Cortex of kidney (tissue), 1 donor: ENCODE measurements around the gene TRAF1.

Experiments used
- DNase-seq: peaks from one replicate; lab custom pipeline; 2025; lab: John Stamatoyannopoulos, UW

Gene TRAF1

GRCh38 chr9:120890320-120891244, 36.0 kb downstream of the TRAF1 start:
- DNase-seq, result no peak

GRCh38 chr9:120889606-120890271, 36.9 kb downstream of the TRAF1 start:
- no peak for DNase-seq

DNA sequence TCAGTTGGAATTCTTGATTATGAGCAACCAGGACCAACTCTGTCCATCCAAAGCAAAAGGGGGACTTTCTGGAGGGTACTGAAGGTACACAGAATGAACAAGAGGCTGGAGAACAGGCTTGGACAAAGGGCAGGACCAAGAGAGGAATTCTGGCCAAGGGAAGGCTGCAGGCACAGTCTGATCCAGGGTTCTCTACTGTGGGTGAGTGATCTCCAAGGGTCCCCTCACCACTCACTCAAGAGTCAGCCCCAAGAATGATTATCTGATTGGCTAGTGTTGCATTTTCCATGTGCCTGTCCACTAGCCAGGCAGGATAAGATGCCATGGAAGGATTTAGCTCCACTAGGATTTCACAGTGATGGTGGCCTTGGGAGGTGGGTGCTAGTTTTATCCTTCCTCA, 38.0 kb downstream of the TRAF1 start:
- DNase-seq, result no peak

DNA sequence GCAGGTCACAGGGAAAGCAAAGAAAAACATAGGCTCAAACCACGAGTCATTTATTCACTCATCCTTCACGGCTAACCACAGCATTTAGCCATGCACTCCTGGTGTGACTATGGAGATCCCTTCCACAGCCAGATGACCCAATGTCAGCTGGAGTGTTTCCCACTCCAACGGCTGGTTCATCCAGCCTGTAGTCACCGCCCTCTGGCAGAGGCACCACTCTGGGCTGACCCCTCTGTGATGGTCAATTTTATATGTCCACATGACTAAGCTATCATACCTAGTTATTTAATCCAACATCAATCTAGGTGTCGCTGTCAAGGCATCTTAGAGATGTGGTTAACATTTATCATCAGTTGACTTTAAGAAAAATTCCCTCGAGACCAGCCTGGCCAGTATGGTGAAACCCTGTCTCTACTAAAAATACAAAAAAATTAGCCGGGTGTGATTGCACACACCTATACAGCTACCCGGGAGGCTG, 40.1 kb downstream of the TRAF1 start:
- no peak for DNase-seq

DNA sequence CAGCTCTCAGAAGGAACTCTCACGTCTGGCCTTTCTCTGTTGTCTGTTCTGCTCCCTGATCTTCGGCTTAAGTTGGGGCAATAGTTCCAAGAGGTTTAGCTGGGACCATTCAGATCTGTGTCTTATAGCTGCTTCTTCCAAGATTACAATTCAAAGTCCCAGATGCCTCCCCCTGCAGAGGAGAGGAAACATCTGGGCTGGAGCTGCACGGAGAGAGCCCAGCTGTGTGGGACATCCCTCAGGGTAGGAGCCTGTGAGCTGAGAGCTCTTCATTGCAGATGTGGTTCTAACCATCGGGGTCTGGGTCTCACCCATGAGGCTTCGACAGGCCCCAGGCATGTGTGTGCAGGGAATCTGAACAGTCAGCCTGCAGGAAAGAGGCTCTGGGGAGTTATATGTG, 40.6 kb downstream of the TRAF1 start:
- no peak for DNase-seq

- no peak for DNase-seq
These were observed 41.1 kb downstream of the TRAF1 start for GRCh38 chr9:120885457-120885856.

- no peak for DNase-seq
These were observed 43.0 kb downstream of the TRAF1 start for GRCh38 chr9:120883608-120883996.

DNA sequence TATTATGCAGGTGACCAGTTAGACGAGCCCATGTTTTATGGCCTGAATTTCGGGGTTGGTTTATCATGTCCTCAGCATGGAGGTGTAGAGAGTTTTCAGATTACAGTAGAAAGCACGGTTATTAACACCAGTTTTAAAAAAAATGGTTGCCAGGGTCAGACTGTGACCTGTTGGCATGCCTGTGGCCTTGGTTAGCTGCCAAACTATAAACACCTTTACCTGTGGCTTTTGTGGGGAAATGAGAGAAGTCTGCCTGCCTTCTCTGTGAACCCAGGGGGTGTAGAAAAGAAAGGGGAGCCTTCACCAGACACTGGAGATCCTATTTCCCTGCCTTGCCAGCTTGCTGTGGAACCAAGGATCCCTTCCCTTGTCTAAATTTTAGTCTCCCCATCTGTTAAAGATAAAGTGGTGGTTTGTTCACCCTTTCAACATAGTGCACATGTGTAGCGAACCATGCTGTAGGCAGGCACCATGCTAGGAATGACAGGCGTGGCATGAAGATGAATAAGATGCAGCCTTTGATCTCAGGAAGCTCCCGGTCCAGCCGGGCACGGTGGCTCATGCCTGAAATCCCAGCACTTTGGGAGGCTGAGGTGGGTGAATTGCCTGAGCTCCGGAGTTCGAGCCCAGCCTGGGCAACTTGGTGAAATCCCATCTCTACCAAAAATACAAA, 43.5 kb downstream of the TRAF1 start:
- no peak for DNase-seq

DNA sequence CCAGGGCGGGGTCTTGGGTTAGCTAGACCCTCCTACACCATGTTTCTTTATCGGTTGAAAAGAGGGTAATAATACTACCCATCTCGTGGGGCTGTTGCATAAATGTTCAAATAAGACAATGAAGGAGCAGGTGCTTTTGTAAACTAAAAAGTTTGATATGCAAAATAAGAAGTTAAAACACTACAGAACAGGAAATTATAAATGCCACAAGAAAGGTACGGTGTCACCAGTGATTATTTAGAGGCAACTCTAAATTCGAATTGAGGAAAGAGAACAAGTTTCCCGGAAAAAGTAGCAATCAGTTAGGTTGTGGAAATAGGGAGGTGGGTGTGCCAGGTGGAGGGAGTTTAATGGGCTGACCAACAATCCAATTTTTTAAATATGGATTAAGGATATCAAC, 47.1 kb downstream of the TRAF1 start:
- no peak for DNase-seq

DNA sequence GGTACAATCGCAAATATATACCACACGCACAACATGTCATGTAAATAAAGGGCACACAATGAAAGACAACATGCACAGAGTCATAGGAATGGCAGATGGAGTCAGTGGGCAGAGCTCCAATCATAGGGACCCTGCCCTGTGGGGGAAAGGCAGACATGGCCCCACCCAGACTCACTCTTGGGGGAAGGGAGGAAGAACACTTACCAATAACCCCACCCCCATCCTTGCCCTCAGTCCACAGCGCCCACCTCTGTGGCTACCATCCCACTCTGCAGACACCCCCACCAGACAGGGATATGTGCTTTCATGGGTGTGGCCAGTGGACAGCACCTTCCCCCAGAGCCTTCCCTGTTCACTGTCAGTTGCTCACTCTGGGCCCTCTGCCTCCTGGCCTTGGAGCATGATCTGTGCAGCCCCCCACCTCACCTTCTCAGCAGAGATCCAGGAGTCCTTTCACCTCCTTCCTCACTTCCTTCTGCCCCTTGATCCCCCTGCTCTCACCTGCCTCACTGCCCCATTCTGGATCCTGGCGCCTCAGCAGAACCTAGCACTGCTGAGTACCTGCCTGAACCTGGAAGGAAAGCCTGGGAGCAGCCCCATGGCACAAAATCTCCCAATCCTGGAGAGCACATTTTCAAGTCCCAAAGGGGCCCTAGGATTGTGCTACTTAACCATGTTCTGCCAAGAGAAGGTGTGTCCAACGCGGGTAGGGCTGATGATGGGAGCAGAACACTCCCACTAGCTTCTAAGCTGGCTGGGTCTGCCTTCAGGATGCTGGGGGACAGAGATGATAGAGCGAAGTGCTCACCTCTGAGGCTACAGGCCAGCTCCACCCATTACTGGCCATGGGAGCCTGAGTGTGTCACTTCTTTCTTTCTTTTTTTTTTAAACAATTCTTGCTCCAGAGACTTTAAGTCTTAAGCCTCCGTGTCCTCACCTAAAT, 48.1 kb downstream of the TRAF1 start:
- no peak for DNase-seq

DNA sequence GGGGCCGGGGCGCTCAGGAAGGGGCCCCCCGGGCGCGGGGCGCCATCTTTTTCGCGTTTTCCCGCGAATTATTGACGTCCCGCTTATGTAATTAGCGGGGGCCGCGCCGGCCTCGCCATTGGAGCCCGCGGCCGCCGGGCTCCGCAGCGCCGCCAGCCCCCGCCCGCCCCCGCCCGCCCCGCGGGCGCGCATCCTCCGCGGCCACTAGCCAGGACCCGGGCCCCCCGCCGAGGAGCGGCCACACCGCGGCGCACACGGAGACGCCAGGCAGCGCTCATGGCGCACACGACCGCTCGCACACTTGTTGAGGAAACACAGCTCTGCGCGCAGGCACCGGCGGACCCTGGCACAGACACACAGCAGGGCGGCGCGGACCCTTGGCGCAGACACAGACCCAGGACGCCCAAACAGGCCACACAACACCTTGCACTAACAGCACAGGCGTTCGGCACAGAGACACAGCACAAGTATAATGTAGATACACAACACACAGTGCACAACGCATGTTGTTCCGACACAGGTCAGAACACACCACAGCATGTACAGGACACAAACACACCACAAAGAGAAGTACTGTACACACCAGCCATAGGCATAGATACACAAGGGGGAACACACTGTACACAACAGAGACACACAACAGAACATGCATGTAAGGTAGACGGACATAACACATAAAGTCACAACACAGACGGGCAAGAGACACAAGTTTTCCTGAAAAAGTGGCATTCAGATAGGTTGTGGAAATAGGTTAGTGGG, 49.1 kb downstream of the TRAF1 start:
- no peak for DNase-seq

DNA sequence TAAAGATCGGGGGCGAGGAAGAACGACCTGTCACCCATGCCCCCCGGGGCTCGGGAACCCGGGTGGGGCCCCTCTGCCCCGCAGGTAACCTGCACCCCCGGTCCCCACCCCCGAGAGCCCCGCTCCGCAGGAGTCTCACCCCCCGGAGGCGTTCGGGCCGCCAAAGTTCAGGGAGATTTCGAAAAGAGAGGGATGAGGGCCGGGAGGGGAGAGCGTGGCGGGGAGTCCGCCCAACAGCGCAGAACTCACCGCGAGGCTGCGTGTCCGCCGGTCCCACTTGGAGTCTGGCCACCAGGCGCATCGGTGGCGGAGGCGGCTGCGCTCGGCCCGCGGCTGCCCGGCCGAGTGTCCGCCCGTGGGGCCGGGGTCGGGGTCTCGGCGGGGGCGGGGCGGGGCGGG, 49.8 kb downstream of the TRAF1 start, which contains the start of gene PHF19:
TSS of gene PHF19 (minus strand) at position 347 of the 399 bp plus-strand sequence. CDS start 2,447 bp downstream, outside the sequence.
- DNase-seq, result no peak

- no peak for DNase-seq
These were observed 50.4 kb downstream of the TRAF1 start for GRCh38 chr9:120875954-120876841.

DNA sequence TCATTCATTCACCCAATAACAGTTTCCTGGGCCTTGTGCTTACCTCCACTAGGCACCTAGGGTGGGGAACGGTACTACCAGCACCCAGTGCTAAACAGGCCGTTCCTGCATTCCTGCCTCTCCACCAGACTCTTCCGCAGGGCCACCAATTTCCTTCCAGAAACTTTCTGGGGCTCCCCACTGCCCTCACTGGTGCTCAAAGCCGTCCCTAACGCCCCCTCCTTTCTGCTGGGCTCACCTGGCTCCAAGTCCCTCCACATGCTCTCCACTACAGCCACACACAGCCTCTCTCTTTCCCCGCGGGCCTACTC, 51.0 kb downstream of the TRAF1 start:
- no peak for DNase-seq

GRCh38 chr9:120875195-120875565, 51.4 kb downstream of the TRAF1 start:
- DNase-seq, result no peak

GRCh38 chr9:120874226-120875194, 52.1 kb downstream of the TRAF1 start:
- DNase-seq, result no peak

- no peak for DNase-seq
These were observed 53.1 kb downstream of the TRAF1 start for GRCh38 chr9:120873512-120873911.

DNA sequence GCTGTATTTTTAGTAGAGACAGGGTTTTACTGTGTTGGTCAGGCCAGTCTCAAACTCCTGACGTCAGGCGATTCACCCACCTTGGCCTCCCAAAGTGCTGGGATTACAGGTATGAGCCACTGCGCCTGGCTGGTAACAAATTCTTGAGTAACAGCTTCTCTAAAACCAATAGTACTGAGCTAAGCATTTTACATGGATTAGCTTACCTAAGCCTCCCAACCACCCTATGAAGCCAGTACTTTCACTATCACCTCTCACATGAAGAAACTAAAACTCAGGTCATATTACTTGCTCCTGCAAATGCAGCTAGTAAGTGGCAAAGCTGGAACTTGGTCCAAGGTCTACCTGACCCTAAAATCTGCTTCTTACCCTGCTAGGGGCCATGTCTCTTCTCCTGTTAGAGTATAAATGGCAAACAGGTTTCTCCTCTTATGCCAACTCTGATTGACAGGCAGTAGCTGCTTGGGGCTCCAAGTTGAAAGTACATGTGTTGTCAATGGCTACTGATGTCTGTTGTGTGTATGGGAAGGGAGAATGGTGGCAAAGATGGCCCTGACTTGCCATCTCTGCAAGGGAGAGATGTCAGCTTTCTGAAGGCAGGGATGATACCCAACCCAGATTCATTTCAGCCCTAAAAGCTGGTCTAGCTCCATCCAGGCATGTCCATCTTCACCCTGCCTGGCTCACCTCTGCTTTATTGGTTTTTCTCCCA, 53.6 kb downstream of the TRAF1 start:
- no peak for DNase-seq
